ENCODE results near the gene MACROD1.
"Not testable (repeated sequence)": the region's sequence is repeated elsewhere in the genome, so short reads cannot be mapped to it uniquely, and the experiment has no call there.

GRCh38 chr11:64162769-64163168, 3.1 kb downstream of the MACROD1 start:
- TF ChIP-seq CTCF (IDR thresholded peaks at IDR 0.05); ZFX (IDR thresholded peaks at IDR 0.05; ENCODE audit: borderline replicate concordance): not testable (repeated sequence)
